ENCODE results near the gene FADS3.
"Not testable (repeated sequence)": the region's sequence is repeated elsewhere in the genome, so short reads cannot be mapped to it uniquely, and the experiment has no call there.

The FADS3 gene

GRCh38 chr11:61883327-61883726, 8.0 kb downstream of the FADS3 start:
- no peaks in the 10 kb centered on the region for H3K27me3 ChIP-seq (ENCODE audit: low read depth, low read length)
- peaks cover 0 to 9% of the 10 kb centered on the region in 2 donors for H3K4me1 ChIP-seq (ENCODE audit: control insufficient read depth in 1 of 2, insufficient read depth in 2 of 2, low read length in 2 of 2)
- H3K27ac ChIP-seq (ENCODE audit: low read length) = no peak overlapping the region
- no peak overlapping the region for H3K4me3 ChIP-seq (ENCODE audit: low read depth in 1 of 2, low read length in 2 of 2)
- no peaks in the 10 kb centered on the region for H3K36me3 ChIP-seq (ENCODE audit: control insufficient read depth in 1 of 2, insufficient read depth in 2 of 2, low read length in 2 of 2)
- H3K9me3 ChIP-seq (ENCODE audit: control insufficient read depth in 1 of 2, low read length in 2 of 2) = no peaks in the 10 kb centered on the region

GRCh38 chr11:61882879-61883278, 8.5 kb downstream of the FADS3 start:
- Histone ChIP-seq H3K36me3 (ENCODE audit: control insufficient read depth in 1 of 2, insufficient read depth in 2 of 2, low read length in 2 of 2) (peaks cover 0 to 3% of the 10 kb centered on the region in 2 donors), H3K9me3 (ENCODE audit: control insufficient read depth in 1 of 2, low read length in 2 of 2) (no peaks in the 10 kb centered on the region), H3K4me3 (ENCODE audit: low read depth in 1 of 2, low read length in 2 of 2) (no peak overlapping the region), H3K27me3 (ENCODE audit: low read depth, low read length) (no peaks in the 10 kb centered on the region), H3K27ac (ENCODE audit: low read length) (no peak overlapping the region), H3K4me1 (ENCODE audit: control insufficient read depth in 1 of 2, insufficient read depth in 2 of 2, low read length in 2 of 2) (peaks cover 0 to 5% of the 10 kb centered on the region in 2 donors)

- not testable (repeated sequence) for H3K9me3 ChIP-seq (ENCODE audit: control insufficient read depth in 1 of 2, low read length in 2 of 2); H3K36me3 ChIP-seq (ENCODE audit: control insufficient read depth in 1 of 2, insufficient read depth in 2 of 2, low read length in 2 of 2); H3K4me3 ChIP-seq (ENCODE audit: low read depth in 1 of 2, low read length in 2 of 2); H3K27me3 ChIP-seq (ENCODE audit: low read depth, low read length); H3K27ac ChIP-seq (ENCODE audit: low read length); H3K4me1 ChIP-seq (ENCODE audit: control insufficient read depth in 1 of 2, insufficient read depth in 2 of 2, low read length in 2 of 2)
These were observed 9.1 kb downstream of the FADS3 start for GRCh38 chr11:61882267-61882666.

- H3K4me1 ChIP-seq (ENCODE audit: control insufficient read depth in 1 of 2, insufficient read depth in 2 of 2, low read length in 2 of 2) = no peaks in the 10 kb centered on the region
- peaks cover 0 to 6% of the 10 kb centered on the region in 2 donors for H3K36me3 ChIP-seq (ENCODE audit: control insufficient read depth in 1 of 2, insufficient read depth in 2 of 2, low read length in 2 of 2)
- no peak overlapping the region for H3K27ac ChIP-seq (ENCODE audit: low read length)
- H3K27me3 ChIP-seq (ENCODE audit: low read depth, low read length) = no peaks in the 10 kb centered on the region
- H3K9me3 ChIP-seq (ENCODE audit: control insufficient read depth in 1 of 2, low read length in 2 of 2) = no peaks in the 10 kb centered on the region
- no peak overlapping the region for H3K4me3 ChIP-seq (ENCODE audit: low read depth in 1 of 2, low read length in 2 of 2)
These were observed 9.9 kb downstream of the FADS3 start for GRCh38 chr11:61881397-61881796.

- no peaks in the 10 kb centered on the region for H3K27me3 ChIP-seq (ENCODE audit: low read depth, low read length)
- no peak overlapping the region for H3K27ac ChIP-seq (ENCODE audit: low read length)
- H3K36me3 ChIP-seq (ENCODE audit: control insufficient read depth in 1 of 2, insufficient read depth in 2 of 2, low read length in 2 of 2) = peaks cover 0 to 9% of the 10 kb centered on the region in 2 donors
- no peaks in the 10 kb centered on the region for H3K4me1 ChIP-seq (ENCODE audit: control insufficient read depth in 1 of 2, insufficient read depth in 2 of 2, low read length in 2 of 2)
- H3K4me3 ChIP-seq (ENCODE audit: low read depth in 1 of 2, low read length in 2 of 2) = no peak overlapping the region
- no peaks in the 10 kb centered on the region for H3K9me3 ChIP-seq (ENCODE audit: control insufficient read depth in 1 of 2, low read length in 2 of 2)
These were observed 10.9 kb downstream of the FADS3 start for GRCh38 chr11:61880454-61880853.

GRCh38 chr11:61880031-61880430, 11.3 kb downstream of the FADS3 start:
- Histone ChIP-seq H3K27ac (ENCODE audit: low read length) (no peak overlapping the region), H3K36me3 (ENCODE audit: control insufficient read depth in 1 of 2, insufficient read depth in 2 of 2, low read length in 2 of 2) (peaks cover 0 to 11% of the 10 kb centered on the region in 2 donors), H3K4me3 (ENCODE audit: low read depth in 1 of 2, low read length in 2 of 2) (no peak overlapping the region), H3K27me3 (ENCODE audit: low read depth, low read length) (no peaks in the 10 kb centered on the region), H3K4me1 (ENCODE audit: control insufficient read depth in 1 of 2, insufficient read depth in 2 of 2, low read length in 2 of 2) (no peaks in the 10 kb centered on the region), H3K9me3 (ENCODE audit: control insufficient read depth in 1 of 2, low read length in 2 of 2) (no peaks in the 10 kb centered on the region)

GRCh38 chr11:61879152-61879551, 12.2 kb downstream of the FADS3 start:
- no peaks in the 10 kb centered on the region for H3K9me3 ChIP-seq (ENCODE audit: control insufficient read depth in 1 of 2, low read length in 2 of 2)
- no peaks in the 10 kb centered on the region for H3K27me3 ChIP-seq (ENCODE audit: low read depth, low read length)
- H3K27ac ChIP-seq (ENCODE audit: low read length) = no peak overlapping the region
- no peak overlapping the region for H3K4me3 ChIP-seq (ENCODE audit: low read depth in 1 of 2, low read length in 2 of 2)
- H3K4me1 ChIP-seq (ENCODE audit: control insufficient read depth in 1 of 2, insufficient read depth in 2 of 2, low read length in 2 of 2) = no peaks in the 10 kb centered on the region
- peaks cover 0 to 11% of the 10 kb centered on the region in 2 donors for H3K36me3 ChIP-seq (ENCODE audit: control insufficient read depth in 1 of 2, insufficient read depth in 2 of 2, low read length in 2 of 2)

- Histone ChIP-seq H3K4me3 (ENCODE audit: low read depth in 1 of 2, low read length in 2 of 2) (no peak overlapping the region), H3K27me3 (ENCODE audit: low read depth, low read length) (no peaks in the 10 kb centered on the region), H3K27ac (ENCODE audit: low read length) (no peak overlapping the region), H3K36me3 (ENCODE audit: control insufficient read depth in 1 of 2, insufficient read depth in 2 of 2, low read length in 2 of 2) (peaks cover 0 to 16% of the 10 kb centered on the region in 2 donors), H3K9me3 (ENCODE audit: control insufficient read depth in 1 of 2, low read length in 2 of 2) (no peaks in the 10 kb centered on the region), H3K4me1 (ENCODE audit: control insufficient read depth in 1 of 2, insufficient read depth in 2 of 2, low read length in 2 of 2) (peaks cover 5 to 7% of the 10 kb centered on the region in 2 donors)
These were observed 15.6 kb downstream of the FADS3 start for GRCh38 chr11:61875698-61876097.

GRCh38 chr11:61874853-61875252, 16.5 kb downstream of the FADS3 start:
- Histone ChIP-seq H3K4me3 (ENCODE audit: low read depth in 1 of 2, low read length in 2 of 2) (no peak overlapping the region), H3K4me1 (ENCODE audit: control insufficient read depth in 1 of 2, insufficient read depth in 2 of 2, low read length in 2 of 2) (peaks cover 5 to 7% of the 10 kb centered on the region in 2 donors), H3K36me3 (ENCODE audit: control insufficient read depth in 1 of 2, insufficient read depth in 2 of 2, low read length in 2 of 2) (peaks cover 0 to 16% of the 10 kb centered on the region in 2 donors), H3K27me3 (ENCODE audit: low read depth, low read length) (no peaks in the 10 kb centered on the region), H3K27ac (ENCODE audit: low read length) (no peak overlapping the region), H3K9me3 (ENCODE audit: control insufficient read depth in 1 of 2, low read length in 2 of 2) (no peaks in the 10 kb centered on the region)

GRCh38 chr11:61874377-61874809, 17.0 kb downstream of the FADS3 start:
- Histone ChIP-seq H3K4me3 (ENCODE audit: low read depth in 1 of 2, low read length in 2 of 2) (no peak overlapping the region), H3K27ac (ENCODE audit: low read length) (no peak overlapping the region)

GRCh38 chr11:61873588-61874376, 17.6 kb downstream of the FADS3 start:
- no peak overlapping the region for H3K27ac ChIP-seq (ENCODE audit: low read length)
- H3K4me1 ChIP-seq (ENCODE audit: control insufficient read depth in 1 of 2, insufficient read depth in 2 of 2, low read length in 2 of 2) = peaks cover 5 to 7% of the 10 kb centered on the region in 2 donors
- H3K4me3 ChIP-seq (ENCODE audit: low read depth in 1 of 2, low read length in 2 of 2) = no peak overlapping the region
- no peaks in the 10 kb centered on the region for H3K27me3 ChIP-seq (ENCODE audit: low read depth, low read length)
- H3K36me3 ChIP-seq (ENCODE audit: control insufficient read depth in 1 of 2, insufficient read depth in 2 of 2, low read length in 2 of 2) = peaks cover 0 to 16% of the 10 kb centered on the region in 2 donors
- H3K9me3 ChIP-seq (ENCODE audit: control insufficient read depth in 1 of 2, low read length in 2 of 2) = no peaks in the 10 kb centered on the region

More at GRCh38 chr11:61874377-61874809, 17.0 kb downstream of the FADS3 start:
- H3K27me3 ChIP-seq (ENCODE audit: low read depth, low read length) = no peaks in the 10 kb centered on the region
- no peaks in the 10 kb centered on the region for H3K9me3 ChIP-seq (ENCODE audit: control insufficient read depth in 1 of 2, low read length in 2 of 2)
- H3K36me3 ChIP-seq (ENCODE audit: control insufficient read depth in 1 of 2, insufficient read depth in 2 of 2, low read length in 2 of 2) = peaks cover 0 to 16% of the 10 kb centered on the region in 2 donors
- peaks cover 5 to 7% of the 10 kb centered on the region in 2 donors for H3K4me1 ChIP-seq (ENCODE audit: control insufficient read depth in 1 of 2, insufficient read depth in 2 of 2, low read length in 2 of 2)

Data from muscle layer of duodenum (tissue), 2 donors.